Fibroblast of mammary gland (primary cell): ENCODE data around the gene C7orf33.
"Not testable (repeated sequence)": the region's sequence is repeated elsewhere in the genome, so short reads cannot be mapped to it uniquely, and the experiment has no call there.

Source experiments
- DNase-seq: peaks from one replicate; pipeline ENCODE4 v3.0.0-alpha.2; 2010; ENCODE audit warnings: low read depth
- H3K4me3 ChIP-seq: 2 replicates; pipeline ENCODE4 v1.5.1; 2011; ENCODE audit warnings: low read depth, mild to moderate bottlenecking, low read length, moderate library complexity; ENCODE audit not compliant: control insufficient read depth
- TF ChIP-seq, protein P1 (sequence below): conservative IDR thresholded peaks from 2 replicates; pipeline ENCODE4 v1.5.1; 2011; ENCODE audit warnings: low read depth, low read length, inconsistent platforms; ENCODE audit not compliant: control insufficient read depth, insufficient read depth

C7orf33 gene

DNA sequence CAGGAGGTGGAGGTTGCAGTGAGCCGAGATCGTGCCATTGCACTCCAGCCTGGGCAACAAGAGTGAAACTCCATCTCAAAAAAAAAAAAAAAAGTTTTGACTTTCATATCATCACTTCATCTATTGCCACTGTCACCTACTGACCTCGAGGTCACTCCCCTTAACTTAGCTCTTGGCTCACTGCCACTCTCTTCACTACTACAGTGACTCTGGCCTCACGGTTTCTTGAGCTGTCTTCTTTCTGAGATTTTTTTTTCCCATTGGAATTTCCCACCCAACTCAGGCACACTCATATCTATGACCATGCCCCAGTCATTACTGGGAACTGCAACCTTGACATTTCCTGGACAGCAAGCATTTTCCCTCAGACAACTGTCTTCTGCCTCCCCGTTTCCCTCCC lies 42.6 kb upstream of the C7orf33 start:
- DNase-seq, result no peak
- TF ChIP-seq, protein P1, sequence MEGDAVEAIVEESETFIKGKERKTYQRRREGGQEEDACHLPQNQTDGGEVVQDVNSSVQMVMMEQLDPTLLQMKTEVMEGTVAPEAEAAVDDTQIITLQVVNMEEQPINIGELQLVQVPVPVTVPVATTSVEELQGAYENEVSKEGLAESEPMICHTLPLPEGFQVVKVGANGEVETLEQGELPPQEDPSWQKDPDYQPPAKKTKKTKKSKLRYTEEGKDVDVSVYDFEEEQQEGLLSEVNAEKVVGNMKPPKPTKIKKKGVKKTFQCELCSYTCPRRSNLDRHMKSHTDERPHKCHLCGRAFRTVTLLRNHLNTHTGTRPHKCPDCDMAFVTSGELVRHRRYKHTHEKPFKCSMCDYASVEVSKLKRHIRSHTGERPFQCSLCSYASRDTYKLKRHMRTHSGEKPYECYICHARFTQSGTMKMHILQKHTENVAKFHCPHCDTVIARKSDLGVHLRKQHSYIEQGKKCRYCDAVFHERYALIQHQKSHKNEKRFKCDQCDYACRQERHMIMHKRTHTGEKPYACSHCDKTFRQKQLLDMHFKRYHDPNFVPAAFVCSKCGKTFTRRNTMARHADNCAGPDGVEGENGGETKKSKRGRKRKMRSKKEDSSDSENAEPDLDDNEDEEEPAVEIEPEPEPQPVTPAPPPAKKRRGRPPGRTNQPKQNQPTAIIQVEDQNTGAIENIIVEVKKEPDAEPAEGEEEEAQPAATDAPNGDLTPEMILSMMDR, result no peak
- H3K4me3 ChIP-seq, result no peak overlapping the region

DNA sequence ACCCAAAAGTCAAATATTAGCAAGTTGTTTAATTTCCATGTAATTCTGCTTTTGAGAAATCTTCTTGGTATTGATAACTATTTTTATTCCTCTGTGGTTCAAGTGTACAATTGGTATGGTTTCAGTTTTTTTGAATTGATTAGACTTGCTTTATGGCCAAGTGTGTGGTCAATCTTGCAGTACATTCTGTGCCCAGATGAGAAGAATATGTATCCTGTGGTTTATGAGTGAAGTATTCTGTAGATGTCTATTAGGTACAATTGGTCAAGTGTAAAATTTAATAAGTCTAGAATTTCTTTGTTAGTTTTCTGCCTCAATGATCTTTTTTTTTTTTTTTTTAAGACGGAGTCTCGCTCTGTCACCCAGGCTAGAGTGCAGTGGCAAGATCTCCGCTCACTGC lies 36.6 kb upstream of the C7orf33 start:
- TF ChIP-seq, protein P1, result no peak
- no peak for DNase-seq
- no peak overlapping the region for H3K4me3 ChIP-seq

GRCh38 chr7:148556892-148557291 lies 33.7 kb upstream of the C7orf33 start:
- no peak for DNase-seq
- TF ChIP-seq, protein P1, result no peak
- H3K4me3 ChIP-seq, result no peak overlapping the region

DNA sequence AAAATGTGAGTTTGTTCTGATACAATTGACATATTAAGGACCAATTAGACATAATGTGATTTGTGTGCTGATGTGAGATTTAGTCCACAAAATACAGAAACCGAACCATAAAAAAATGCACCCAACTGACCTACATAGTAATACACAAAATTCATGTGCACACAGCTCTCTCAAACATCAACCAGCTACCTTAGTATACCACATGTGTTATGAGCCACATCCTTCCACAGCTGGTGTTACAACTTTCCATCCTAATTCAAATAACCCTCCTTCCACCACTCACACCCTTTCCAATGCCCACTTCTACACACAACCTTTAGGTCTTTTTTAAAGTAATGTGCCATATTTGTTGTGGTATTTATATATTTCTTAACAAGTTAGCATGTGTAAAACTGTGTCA lies 31.7 kb upstream of the C7orf33 start:
- TF ChIP-seq, protein P1, result no peak
- DNase-seq, result no peak
- no peak overlapping the region for H3K4me3 ChIP-seq

- H3K4me3 ChIP-seq, result no peak overlapping the region
- DNase-seq, result no peak
- TF ChIP-seq, protein P1, result no peak
Observed at GRCh38 chr7:148561099-148561498, 29.5 kb upstream of the C7orf33 start.

DNA sequence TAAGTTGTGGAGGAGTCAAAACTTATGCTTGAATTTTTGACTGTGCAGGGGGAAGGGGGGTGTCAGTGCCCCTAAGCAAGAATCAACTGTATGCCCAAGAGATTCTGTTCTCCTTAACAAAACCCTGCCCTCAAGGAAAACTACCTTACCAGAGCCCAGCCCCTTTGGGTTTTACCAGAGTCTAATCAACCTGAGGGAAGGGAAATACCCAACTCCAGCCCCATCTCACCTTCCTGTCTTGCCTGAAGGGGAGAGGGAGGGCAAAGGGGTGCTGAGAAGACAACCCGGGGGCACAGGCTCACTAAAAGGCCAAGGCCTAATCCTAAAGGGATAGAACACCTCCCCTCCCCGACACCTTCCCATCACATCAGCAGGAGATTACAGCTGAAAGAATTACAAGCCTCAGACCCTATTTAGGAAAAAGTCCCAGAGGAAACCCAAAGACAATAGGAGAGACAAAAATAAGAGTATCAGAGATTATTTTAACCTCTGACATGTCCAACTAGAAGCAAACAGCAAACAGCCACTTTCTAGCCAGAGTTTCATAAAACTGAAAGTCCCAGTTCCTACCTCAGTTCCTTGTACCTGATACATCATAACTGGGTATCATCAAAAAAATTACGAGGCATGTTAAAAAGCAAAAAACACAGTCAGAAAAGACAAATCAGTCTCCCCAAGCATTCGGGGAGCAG lies 26.8 kb upstream of the C7orf33 start:
- no peak for DNase-seq
- no peak overlapping the region for H3K4me3 ChIP-seq
- TF ChIP-seq, protein P1, result no peak

DNA sequence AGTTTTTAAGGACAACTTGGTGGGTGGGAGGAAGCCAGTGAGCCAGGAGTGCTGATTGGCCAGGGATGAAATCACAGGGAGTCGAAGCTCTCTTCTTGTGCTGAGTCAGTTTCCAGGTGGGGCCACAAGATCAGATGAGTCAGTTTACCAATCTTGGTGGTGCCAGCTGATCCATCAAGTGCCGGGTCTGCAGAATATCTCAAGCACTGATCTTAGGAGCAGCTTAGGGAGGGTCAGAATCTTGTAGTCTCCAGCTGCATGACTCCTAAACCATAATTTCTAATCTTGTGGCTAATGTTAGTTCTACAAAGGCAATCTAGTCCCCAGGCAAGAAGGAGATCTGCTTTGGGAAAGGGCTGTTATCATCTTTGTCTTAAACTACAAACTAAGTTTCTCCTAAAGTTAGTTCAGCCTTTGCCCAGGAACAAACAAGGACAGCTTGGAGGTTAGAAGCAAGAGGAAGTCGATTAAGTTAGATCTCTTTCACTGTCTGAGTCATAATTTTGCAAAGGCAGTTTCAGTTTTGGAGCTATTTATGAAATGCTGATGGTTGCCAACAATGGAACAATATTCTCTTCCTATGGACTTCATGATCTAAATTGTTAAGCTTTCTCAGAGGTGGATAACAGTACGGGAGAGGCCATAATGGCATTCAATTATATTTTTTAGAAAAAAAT lies 26.2 kb upstream of the C7orf33 start:
- DNase-seq, result peak; percentile 51
- not testable (repeated sequence) for H3K4me3 ChIP-seq
